ENCODE data around the gene PRPF40B. TPM values are rescaled to one million over a fixed set of nuclear protein-coding genes. Genes with fewer than 3 reads are reported as not detected.

Gene PRPF40B
- total and polyA plus RNA-seq, 9 of the 15 experiments (the other 6 are each of a cell fraction or from before 2014, with no cell fraction given), result 0.55 to 10.6 (median 4.8) TPM

- ATAC-seq (no peak), FAIRE-seq (no peak), DNase-seq (ENCODE audit: extremely low read depth in 1 of 4, low spot score in 3 of 4) (no peak)
- TF ChIP-seq TAF15 (IDR thresholded peaks at IDR 0.05; ENCODE audit: low read depth, low read length) (no peak), CGGBP1 (CRISPR knock-in tag; IDR thresholded peaks at IDR 0.05) (no peak), ZNF57 (CRISPR knock-in tag; IDR thresholded peaks at IDR 0.05) (no peak), NFYB (IDR thresholded peaks at IDR 0.05; ENCODE audit: extremely low read depth, insufficient read length) (no peak), ZNF324 (CRISPR knock-in tag; IDR thresholded peaks at IDR 0.05) (no peak), ZBTB17 (CRISPR knock-in tag; IDR thresholded peaks at IDR 0.05) (no peak), CCAR2 (IDR thresholded peaks at IDR 0.05; ENCODE audit: low read depth, low read length) (no peak), NCOA4 (IDR thresholded peaks at IDR 0.05; ENCODE audit: partially characterized antibody) (no peak), SIRT6 (IDR thresholded peaks at IDR 0.05; ENCODE audit: low read depth, low read length) (no peak), KAT8 (IDR thresholded peaks at IDR 0.05; ENCODE audit: low read depth) (no peak), SRF (CRISPR knock-in tag; IDR thresholded peaks at IDR 0.05) (no peak), BMI1 (IDR thresholded peaks at IDR 0.05; ENCODE audit: low read length) (no peak), HNRNPUL1 (IDR thresholded peaks at IDR 0.05; ENCODE audit: low read length) (no peak), MTA1 (IDR thresholded peaks at IDR 0.05; ENCODE audit: borderline replicate concordance) (no peak), XRCC5 (IDR thresholded peaks at IDR 0.05; ENCODE audit: low read depth, low read length) (no peak), ZNF592 (IDR thresholded peaks at IDR 0.05) (no peak), DACH1 (IDR thresholded peaks at IDR 0.05; ENCODE audit: partially characterized antibody) (no peak), SPI1 (IDR thresholded peaks at IDR 0.05; ENCODE audit: borderline replicate concordance, low read depth, low read length) (no peak), POU5F1 (IDR thresholded peaks at IDR 0.05; ENCODE audit: borderline replicate concordance, low read depth, low read length, partially characterized antibody) (no peak), ZNF311 (CRISPR knock-in tag; IDR thresholded peaks at IDR 0.05) (no peak)
- no peak overlapping the region for H3K27ac ChIP-seq (ENCODE audit: extremely low read depth, low read depth, low read length)
- H3K27me3 ChIP-seq (ENCODE audit: control insufficient read depth in 2 of 2, insufficient read depth in 2 of 2, low read length in 2 of 2), result no peaks in the 10 kb centered on the region
- peaks cover 4% of the 10 kb centered on the region for H3K9me1 ChIP-seq (ENCODE audit: control insufficient read depth, insufficient read depth, low read length)
- BruUV-seq (replicated peaks), result no TSS peak
- peaks cover 16% of the 10 kb centered on the region; the same call in 1 of the 2 replicates for H4K20me1 ChIP-seq (replicated peaks; ENCODE audit: control insufficient read depth, insufficient read depth, low read length)
- peaks cover 0 to 17% of the 10 kb centered on the region in 2 experiments; a peak in 3 of 5 replicates for H3K4me1 ChIP-seq (replicated peaks in 1 of 2; ENCODE audit: control insufficient read depth in 2 of 2, insufficient read depth in 2 of 2, low read length in 2 of 2)
- 84% methylated on average over 13 of the region's 13 CpGs for WGBS (ENCODE audit: insufficient coverage, low coverage, missing lambda C conversion rate)
- H3K4me2 ChIP-seq (ENCODE audit: insufficient read depth, low read length), result no peak overlapping the region
- H2AFZ ChIP-seq (ENCODE audit: low read depth, low read length), result no peak overlapping the region
- H3K9ac ChIP-seq (ENCODE audit: insufficient read depth in 1 of 2, low read depth in 2 of 2, low read length in 2 of 2), result no peak overlapping the region; a peak in 1 of 4 replicates
- no peak overlapping the region for H3K4me3 ChIP-seq
- intact Hi-C loops (cut with micrococcal nuclease), result no loop called here
- ChIA-PET POLR2A (interaction anchor here (0.6 to 1.0 kb wide), 2 partner anchors 11 to 93 kb away, joined by 4 read pairs; no protein-coding TSS in a partner anchor), CTCF (ENCODE audit: low intra/inter-chr PET ratio) (interaction anchor here (1.0 kb wide), 1 partner anchor 30 kb away, joined by 3 read pairs; no protein-coding TSS in a partner anchor)
- in situ Hi-C loops (cut with MboI), result no loop called here
- peaks cover 4% of the 10 kb centered on the region; the same call in 2 of the 3 replicates for H3K79me2 ChIP-seq (ENCODE audit: control insufficient read depth, insufficient read depth, low read length)
- no peaks in the 10 kb centered on the region for H3K9me3 ChIP-seq (replicated peaks; ENCODE audit: control insufficient read depth, insufficient read depth, low read depth, low read length)
- H3K36me3 ChIP-seq (ENCODE audit: control insufficient read depth, insufficient read depth, low read length), result peaks cover 40% of the 10 kb centered on the region; the same call in 2 of the 3 replicates
These were observed 39.8 kb upstream of the PRPF40B start for GRCh38 chr12:49583366-49584094.

Data from K562 (cell line).